Central memory CD8-positive, alpha-beta T cell (primary cell): ENCODE results near the gene GRIN2A.

Source experiments
- ATAC-seq: fragments of 150-1000 bp; cut with Tn5 transposase; replicated peaks from 2 replicates; pipeline ENCODE4 v1.10.0; 2022; ENCODE audit warnings: mild to moderate bottlenecking, moderate FRiP score, moderate number of reproducible peaks; ENCODE audit not compliant: poor library complexity, severe bottlenecking; ENCODE audit errors: extremely low read depth
- DNase-seq, 2 donors: peaks; one replicate each; pipeline ENCODE4 v3.0.0; 2021; ENCODE audit warnings: low spot score in 2 of 2
- H3K27ac Mint-ChIP-seq: one replicate; pipeline ENCODE4 v1.8.0; 2022; ENCODE audit warnings: low read depth, mild to moderate bottlenecking, moderate library complexity, mixed read lengths
- H3K27me3 Mint-ChIP-seq: one replicate; pipeline ENCODE4 v1.8.0; 2022; ENCODE audit warnings: mixed read lengths
- H3K36me3 Mint-ChIP-seq: one replicate; pipeline ENCODE4 v1.8.0; 2022; ENCODE audit warnings: mild to moderate bottlenecking, moderate library complexity, mixed read lengths; ENCODE audit not compliant: insufficient read depth
- H3K4me1 Mint-ChIP-seq: one replicate; pipeline ENCODE4 v1.8.0; 2022; ENCODE audit warnings: mixed read lengths
- H3K4me3 Mint-ChIP-seq: one replicate; pipeline ENCODE4 v1.8.0; 2022; ENCODE audit warnings: mild to moderate bottlenecking, moderate library complexity, mixed read lengths
- H3K9me3 Mint-ChIP-seq: one replicate; pipeline ENCODE4 v1.8.0; 2022; ENCODE audit warnings: mixed read lengths

The GRIN2A gene

GRCh38 chr16:10067406-10067805 is 114.8 kb downstream of the GRIN2A start:
- Mint-ChIP-seq H3K4me1 (no peaks in the 10 kb centered on the region), H3K9me3 (no peaks in the 10 kb centered on the region), H3K4me3 (no peak overlapping the region), H3K27me3 (no peaks in the 10 kb centered on the region), H3K36me3 (no peaks in the 10 kb centered on the region), H3K27ac (no peak overlapping the region)
- ATAC-seq (no peak), DNase-seq (no peak)

- no peak overlapping the region for H3K4me3 Mint-ChIP-seq
- no peak for ATAC-seq
- H3K27ac Mint-ChIP-seq, result no peak overlapping the region
- no peak for DNase-seq
- H3K4me1 Mint-ChIP-seq, result no peaks in the 10 kb centered on the region
- H3K36me3 Mint-ChIP-seq, result no peaks in the 10 kb centered on the region
- H3K9me3 Mint-ChIP-seq, result no peaks in the 10 kb centered on the region
- no peaks in the 10 kb centered on the region for H3K27me3 Mint-ChIP-seq
These were observed 117.2 kb downstream of the GRIN2A start for GRCh38 chr16:10065019-10065418.

GRCh38 chr16:10048850-10049249 is 133.4 kb downstream of the GRIN2A start:
- peaks cover 9% of the 10 kb centered on the region for H3K9me3 Mint-ChIP-seq
- no peaks in the 10 kb centered on the region for H3K36me3 Mint-ChIP-seq
- ATAC-seq, result no peak
- no peak overlapping the region for H3K4me3 Mint-ChIP-seq
- H3K27ac Mint-ChIP-seq, result no peak overlapping the region
- H3K4me1 Mint-ChIP-seq, result no peaks in the 10 kb centered on the region
- no peak for DNase-seq
- H3K27me3 Mint-ChIP-seq, result peaks cover 9% of the 10 kb centered on the region

- no peaks in the 10 kb centered on the region for H3K36me3 Mint-ChIP-seq
- peaks cover 9% of the 10 kb centered on the region for H3K9me3 Mint-ChIP-seq
- peaks cover 9% of the 10 kb centered on the region for H3K27me3 Mint-ChIP-seq
- H3K4me3 Mint-ChIP-seq, result no peak overlapping the region
- no peak for ATAC-seq
- DNase-seq, result no peak
- no peaks in the 10 kb centered on the region for H3K4me1 Mint-ChIP-seq
- no peak overlapping the region for H3K27ac Mint-ChIP-seq
These were observed 136.3 kb downstream of the GRIN2A start for GRCh38 chr16:10045947-10046346.

- peaks cover 9% of the 10 kb centered on the region for H3K27me3 Mint-ChIP-seq
- no peak overlapping the region for H3K4me3 Mint-ChIP-seq
- H3K36me3 Mint-ChIP-seq, result no peaks in the 10 kb centered on the region
- H3K27ac Mint-ChIP-seq, result no peak overlapping the region
- DNase-seq (no peak), ATAC-seq (no peak)
- H3K9me3 Mint-ChIP-seq, result peaks cover 9% of the 10 kb centered on the region
- no peaks in the 10 kb centered on the region for H3K4me1 Mint-ChIP-seq
These were observed 136.9 kb downstream of the GRIN2A start for GRCh38 chr16:10045291-10045775.

GRCh38 chr16:10040136-10041080 is 141.8 kb downstream of the GRIN2A start:
- DNase-seq, result no peak
- Mint-ChIP-seq H3K36me3 (no peaks in the 10 kb centered on the region), H3K27me3 (no peaks in the 10 kb centered on the region), H3K9me3 (peaks cover 5% of the 10 kb centered on the region), H3K27ac (no peak overlapping the region), H3K4me1 (no peaks in the 10 kb centered on the region), H3K4me3 (no peak overlapping the region)
- ATAC-seq, result no peak

- Mint-ChIP-seq H3K27ac (no peak overlapping the region), H3K27me3 (no peaks in the 10 kb centered on the region), H3K9me3 (peaks cover 4% of the 10 kb centered on the region), H3K4me1 (no peaks in the 10 kb centered on the region), H3K4me3 (no peak overlapping the region), H3K36me3 (no peaks in the 10 kb centered on the region)
- DNase-seq (no peak), ATAC-seq (no peak)
These were observed 142.8 kb downstream of the GRIN2A start for GRCh38 chr16:10039220-10040096.

- Mint-ChIP-seq H3K36me3 (no peaks in the 10 kb centered on the region), H3K4me3 (no peak overlapping the region), H3K27ac (no peak overlapping the region), H3K27me3 (no peaks in the 10 kb centered on the region), H3K9me3 (no peaks in the 10 kb centered on the region), H3K4me1 (no peaks in the 10 kb centered on the region)
- ATAC-seq (no peak), DNase-seq (no peak)
These were observed 144.5 kb downstream of the GRIN2A start for GRCh38 chr16:10037751-10038150.

GRCh38 chr16:10036956-10037355 is 145.3 kb downstream of the GRIN2A start:
- H3K9me3 Mint-ChIP-seq, result no peaks in the 10 kb centered on the region
- no peak overlapping the region for H3K4me3 Mint-ChIP-seq
- no peaks in the 10 kb centered on the region for H3K27me3 Mint-ChIP-seq
- H3K4me1 Mint-ChIP-seq, result no peaks in the 10 kb centered on the region
- ATAC-seq (no peak), DNase-seq (no peak)
- no peaks in the 10 kb centered on the region for H3K36me3 Mint-ChIP-seq
- H3K27ac Mint-ChIP-seq, result no peak overlapping the region

GRCh38 chr16:10033556-10033955 is 148.7 kb downstream of the GRIN2A start:
- Mint-ChIP-seq H3K9me3 (no peaks in the 10 kb centered on the region), H3K36me3 (no peaks in the 10 kb centered on the region), H3K27me3 (no peaks in the 10 kb centered on the region), H3K4me1 (no peaks in the 10 kb centered on the region), H3K27ac (no peak overlapping the region), H3K4me3 (no peak overlapping the region)
- ATAC-seq (no peak), DNase-seq (no peak)

GRCh38 chr16:10031955-10032354 is 150.3 kb downstream of the GRIN2A start:
- no peak overlapping the region for H3K4me3 Mint-ChIP-seq
- H3K36me3 Mint-ChIP-seq, result no peaks in the 10 kb centered on the region
- H3K27me3 Mint-ChIP-seq, result no peaks in the 10 kb centered on the region
- DNase-seq, result no peak
- H3K9me3 Mint-ChIP-seq, result no peaks in the 10 kb centered on the region
- no peaks in the 10 kb centered on the region for H3K4me1 Mint-ChIP-seq
- no peak overlapping the region for H3K27ac Mint-ChIP-seq
- no peak for ATAC-seq

GRCh38 chr16:10031473-10031872 is 150.8 kb downstream of the GRIN2A start:
- Mint-ChIP-seq H3K27ac (no peak overlapping the region), H3K9me3 (no peaks in the 10 kb centered on the region), H3K27me3 (no peaks in the 10 kb centered on the region), H3K4me1 (no peaks in the 10 kb centered on the region), H3K36me3 (no peaks in the 10 kb centered on the region), H3K4me3 (no peak overlapping the region)
- DNase-seq, result no peak
- no peak for ATAC-seq
